Body of pancreas (tissue), 4 donors: ENCODE results near the gene SLC35F5.

Experiments used
- POLR2A ChIP-seq, 3 donors: fragments of 450-650 bp; IDR thresholded peaks; one replicate each; pipeline ENCODE4 v1.6.1; 2016; ENCODE audit warnings: antibody characterized with exemption in 3 of 3, mild to moderate bottlenecking in 2 of 3
- TF ChIP-seq, protein P1 (sequence below), 7 experiments: fragments of 450-650 bp in 4 of 7; fragments of 200-600 bp in 3 of 7; sonication (generic) in 3 of 7; IDR thresholded peaks; one replicate each; pipeline ENCODE4 v1.5.1; 2016 to 2019; ENCODE audit warnings: antibody characterized with exemption in 7 of 7

- TF ChIP-seq, protein P1, sequence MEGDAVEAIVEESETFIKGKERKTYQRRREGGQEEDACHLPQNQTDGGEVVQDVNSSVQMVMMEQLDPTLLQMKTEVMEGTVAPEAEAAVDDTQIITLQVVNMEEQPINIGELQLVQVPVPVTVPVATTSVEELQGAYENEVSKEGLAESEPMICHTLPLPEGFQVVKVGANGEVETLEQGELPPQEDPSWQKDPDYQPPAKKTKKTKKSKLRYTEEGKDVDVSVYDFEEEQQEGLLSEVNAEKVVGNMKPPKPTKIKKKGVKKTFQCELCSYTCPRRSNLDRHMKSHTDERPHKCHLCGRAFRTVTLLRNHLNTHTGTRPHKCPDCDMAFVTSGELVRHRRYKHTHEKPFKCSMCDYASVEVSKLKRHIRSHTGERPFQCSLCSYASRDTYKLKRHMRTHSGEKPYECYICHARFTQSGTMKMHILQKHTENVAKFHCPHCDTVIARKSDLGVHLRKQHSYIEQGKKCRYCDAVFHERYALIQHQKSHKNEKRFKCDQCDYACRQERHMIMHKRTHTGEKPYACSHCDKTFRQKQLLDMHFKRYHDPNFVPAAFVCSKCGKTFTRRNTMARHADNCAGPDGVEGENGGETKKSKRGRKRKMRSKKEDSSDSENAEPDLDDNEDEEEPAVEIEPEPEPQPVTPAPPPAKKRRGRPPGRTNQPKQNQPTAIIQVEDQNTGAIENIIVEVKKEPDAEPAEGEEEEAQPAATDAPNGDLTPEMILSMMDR (IDR thresholded peaks at IDR 0.05), result no peak
- no peak for TF ChIP-seq POLR2A (IDR thresholded peaks at IDR 0.05)
Observed at GRCh38 chr2:113799375-113799774, 42.9 kb upstream of the SLC35F5 start.
